Neuron (in vitro differentiated cells): Measurements from ENCODE around the gene PTGR3.
"Not testable (repeated sequence)": the region's sequence is repeated elsewhere in the genome, so short reads cannot be mapped to it uniquely, and the experiment has no call there.

Source experiments
- H2AFZ ChIP-seq: one replicate; pipeline ENCODE4 v1.6.1; 2013; ENCODE audit warnings: low read depth, mild to moderate bottlenecking, inconsistent platforms, low read length, moderate library complexity
- H3K27me3 ChIP-seq: one replicate; pipeline ENCODE4 v1.6.1; 2013; ENCODE audit warnings: low read length; ENCODE audit not compliant: insufficient read depth
- H3K36me3 ChIP-seq: one replicate; pipeline ENCODE4 v1.6.1; 2013; ENCODE audit warnings: low read length; ENCODE audit not compliant: insufficient read depth
- H3K4me1 ChIP-seq: one replicate; pipeline ENCODE4 v1.6.1; 2013; ENCODE audit warnings: low read length; ENCODE audit not compliant: insufficient read depth
- H3K4me3 ChIP-seq: 2 replicates; pipeline ENCODE4 v1.5.1; 2013; ENCODE audit warnings: mild to moderate bottlenecking, low read length, moderate library complexity
- H3K9me3 ChIP-seq: one replicate; pipeline ENCODE4 v1.6.1; 2013; ENCODE audit warnings: low read length

The PTGR3 gene

GRCh38 chr18:75200605-75201280, 8.2 kb downstream of the PTGR3 start:
- H3K27me3 ChIP-seq: no peaks in the 10 kb centered on the region
- H3K36me3 ChIP-seq: peaks cover 10% of the 10 kb centered on the region
- no peak overlapping the region for H2AFZ ChIP-seq
- H3K9me3 ChIP-seq: no peaks in the 10 kb centered on the region
- H3K4me1 ChIP-seq: peaks cover 5% of the 10 kb centered on the region
- no peak overlapping the region for H3K4me3 ChIP-seq

DNA sequence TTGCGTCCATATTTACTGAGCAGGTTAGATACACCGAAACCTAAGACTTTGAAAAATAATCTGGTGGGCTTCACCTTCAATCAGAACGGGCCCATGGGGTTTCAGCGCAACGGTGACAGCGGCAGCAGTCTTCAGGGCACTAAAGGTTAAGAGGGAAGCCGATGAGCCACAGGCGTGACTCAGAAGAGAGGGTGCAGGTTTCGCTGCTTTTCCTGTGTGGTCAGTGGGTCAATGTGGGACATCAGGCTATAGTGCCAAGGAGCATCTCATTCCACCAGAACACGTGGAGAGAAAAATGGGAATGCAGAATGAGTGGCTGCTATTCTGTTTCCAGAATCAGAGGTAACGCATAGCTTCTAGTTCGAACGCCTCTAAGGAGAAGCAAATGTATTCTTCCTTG, 8.9 kb downstream of the PTGR3 start:
- Histone ChIP-seq H3K27me3 (no peaks in the 10 kb centered on the region), H3K36me3 (peaks cover 10% of the 10 kb centered on the region), H3K4me1 (peaks cover 3% of the 10 kb centered on the region), H3K9me3 (no peaks in the 10 kb centered on the region), H2AFZ (no peak overlapping the region), H3K4me3 (no peak overlapping the region)

GRCh38 chr18:75199327-75199726, 9.6 kb downstream of the PTGR3 start:
- no peak overlapping the region for H2AFZ ChIP-seq
- H3K9me3 ChIP-seq: no peaks in the 10 kb centered on the region
- H3K27me3 ChIP-seq: no peaks in the 10 kb centered on the region
- peaks cover 3% of the 10 kb centered on the region for H3K4me1 ChIP-seq
- peaks cover 10% of the 10 kb centered on the region for H3K36me3 ChIP-seq
- H3K4me3 ChIP-seq: no peak overlapping the region

DNA sequence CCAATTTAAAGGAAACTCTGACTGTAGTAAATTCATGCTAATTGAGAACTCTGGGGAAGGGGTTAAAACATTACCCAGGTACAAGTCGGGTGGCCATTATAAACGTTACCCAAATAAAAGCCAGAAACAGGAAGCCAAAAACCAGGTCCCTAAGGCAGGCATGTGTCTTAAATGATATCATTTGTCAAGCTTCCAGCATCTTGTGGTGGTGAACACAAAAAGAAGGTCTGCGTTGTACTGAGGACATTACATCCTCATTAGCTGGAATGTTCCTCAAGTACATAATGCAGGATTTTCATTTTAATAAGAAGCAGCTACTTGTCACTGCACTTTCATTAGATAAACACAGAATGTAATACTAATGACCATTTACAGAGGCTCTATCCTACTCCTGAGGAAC, 10.9 kb downstream of the PTGR3 start:
- Histone ChIP-seq H3K4me1 (no peaks in the 10 kb centered on the region), H3K4me3 (no peak overlapping the region), H3K27me3 (no peaks in the 10 kb centered on the region), H3K36me3 (peaks cover 10% of the 10 kb centered on the region), H2AFZ (no peak overlapping the region), H3K9me3 (no peaks in the 10 kb centered on the region)

GRCh38 chr18:75192899-75193298, 16.0 kb downstream of the PTGR3 start:
- H2AFZ ChIP-seq: no peak overlapping the region
- no peaks in the 10 kb centered on the region for H3K9me3 ChIP-seq

DNA sequence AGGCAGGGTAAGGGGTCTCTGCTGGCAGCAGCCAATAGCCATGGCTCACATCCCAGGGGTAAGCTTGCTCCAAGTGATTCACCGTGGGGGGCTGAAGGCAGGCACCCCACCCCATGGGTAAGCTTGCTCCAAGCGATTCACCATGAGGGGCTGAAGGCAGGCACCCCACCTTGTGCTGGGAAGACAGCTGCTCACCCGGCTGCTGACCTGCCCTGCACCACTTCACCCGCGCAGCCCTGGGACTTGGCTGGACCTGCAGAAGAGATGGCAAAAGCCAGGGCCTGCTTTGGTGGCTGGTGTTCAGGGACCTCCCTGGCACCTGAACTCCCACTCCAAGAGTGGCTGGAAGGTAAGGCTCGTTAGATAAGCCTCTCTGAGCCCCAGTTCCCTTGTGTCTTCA, 19.2 kb downstream of the PTGR3 start:
- Histone ChIP-seq H2AFZ (no peak overlapping the region), H3K4me3 (no peak overlapping the region), H3K4me1 (no peaks in the 10 kb centered on the region), H3K9me3 (no peaks in the 10 kb centered on the region), H3K36me3 (no peaks in the 10 kb centered on the region), H3K27me3 (no peaks in the 10 kb centered on the region)

More at GRCh38 chr18:75192899-75193298, 16.0 kb downstream of the PTGR3 start:
- H3K4me1 ChIP-seq: no peaks in the 10 kb centered on the region
- no peak overlapping the region for H3K4me3 ChIP-seq
- H3K36me3 ChIP-seq: no peaks in the 10 kb centered on the region
- H3K27me3 ChIP-seq: no peaks in the 10 kb centered on the region

- H3K4me3 ChIP-seq, H3K36me3 ChIP-seq: not testable (repeated sequence)
These were observed 21.2 kb downstream of the PTGR3 start for GRCh38 chr18:75187702-75188101.

GRCh38 chr18:75185460-75185859, 23.5 kb downstream of the PTGR3 start:
- H3K4me3 ChIP-seq: no peak overlapping the region
- H3K36me3 ChIP-seq: no peaks in the 10 kb centered on the region
- H3K27me3 ChIP-seq: no peaks in the 10 kb centered on the region
- H3K9me3 ChIP-seq: no peaks in the 10 kb centered on the region
- H3K4me1 ChIP-seq: no peaks in the 10 kb centered on the region
- H2AFZ ChIP-seq: no peak overlapping the region

More at GRCh38 chr18:75187702-75188101, 21.2 kb downstream of the PTGR3 start:
- not testable (repeated sequence) for H3K9me3 ChIP-seq, H2AFZ ChIP-seq, H3K4me1 ChIP-seq, H3K27me3 ChIP-seq

- no peaks in the 10 kb centered on the region for H3K9me3 ChIP-seq
- no peaks in the 10 kb centered on the region for H3K27me3 ChIP-seq
- H2AFZ ChIP-seq: no peak overlapping the region
- no peaks in the 10 kb centered on the region for H3K4me1 ChIP-seq
- H3K36me3 ChIP-seq: no peaks in the 10 kb centered on the region
- no peak overlapping the region for H3K4me3 ChIP-seq
These were observed 24.9 kb downstream of the PTGR3 start for GRCh38 chr18:75183973-75184493.

- Histone ChIP-seq H3K4me3 (no peak overlapping the region), H3K27me3 (no peaks in the 10 kb centered on the region), H2AFZ (no peak overlapping the region), H3K9me3 (no peaks in the 10 kb centered on the region), H3K36me3 (no peaks in the 10 kb centered on the region), H3K4me1 (no peaks in the 10 kb centered on the region)
These were observed 25.4 kb downstream of the PTGR3 start for GRCh38 chr18:75183524-75183923.

DNA sequence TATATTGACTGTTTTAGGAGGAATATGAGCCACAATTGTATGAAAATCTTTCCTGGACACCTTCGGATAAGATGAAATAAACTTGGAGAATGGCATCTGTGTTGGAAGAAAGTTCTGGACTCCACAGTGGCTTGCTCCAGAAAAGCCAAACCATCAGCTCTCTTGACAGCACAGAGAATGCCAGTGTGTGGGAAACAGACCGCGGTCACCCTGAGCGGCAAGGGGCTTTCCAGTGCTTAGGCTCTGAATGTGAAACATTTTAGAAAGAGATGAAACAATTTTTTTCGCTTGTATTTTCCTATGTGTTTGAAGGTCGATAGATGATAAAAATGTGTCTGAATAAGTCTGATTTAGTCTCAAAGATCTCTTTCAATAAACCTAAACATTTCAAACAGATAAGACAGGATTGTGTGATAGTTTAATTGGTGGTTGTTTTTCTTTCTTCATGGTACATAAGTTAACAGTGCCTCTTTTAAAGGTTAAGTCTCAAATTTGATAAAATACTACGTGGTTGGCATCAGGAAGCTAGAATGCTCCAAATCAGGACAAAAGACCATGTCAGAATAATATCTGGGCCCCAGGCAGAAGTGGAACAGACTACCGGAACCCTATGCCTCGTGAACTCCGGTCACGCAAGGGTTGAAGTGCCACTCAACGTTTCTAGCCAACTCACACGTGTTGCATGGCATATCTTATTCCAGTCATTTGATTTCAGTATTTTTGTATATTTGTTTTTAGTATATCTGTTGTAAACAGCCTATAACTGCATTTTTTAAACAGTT, 28.9 kb downstream of the PTGR3 start:
- H3K36me3 ChIP-seq: no peaks in the 10 kb centered on the region
- H3K4me3 ChIP-seq: no peak overlapping the region
- no peaks in the 10 kb centered on the region for H3K27me3 ChIP-seq
- no peak overlapping the region for H2AFZ ChIP-seq
- no peaks in the 10 kb centered on the region for H3K9me3 ChIP-seq
- no peaks in the 10 kb centered on the region for H3K4me1 ChIP-seq

DNA sequence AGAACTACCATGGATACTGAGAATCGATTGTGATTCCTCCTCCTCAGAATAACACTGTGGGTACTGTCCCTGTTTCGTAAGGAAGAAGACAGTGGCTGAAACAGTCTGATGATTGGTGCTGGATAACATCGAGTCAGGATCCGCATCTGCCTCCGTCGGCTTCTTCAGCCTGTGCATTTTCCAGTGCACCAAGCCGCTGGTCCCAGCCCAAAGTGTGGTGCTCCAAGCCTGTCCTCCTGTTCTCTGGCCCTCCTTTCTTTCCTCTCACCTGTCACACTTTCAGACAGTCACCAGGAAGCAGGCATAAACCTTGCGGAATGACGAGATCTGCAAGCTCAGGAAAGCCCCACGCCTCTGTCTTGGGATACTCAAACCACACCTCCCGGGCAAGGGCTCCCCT, 30.6 kb downstream of the PTGR3 start:
- H3K36me3 ChIP-seq: no peaks in the 10 kb centered on the region
- H3K9me3 ChIP-seq: no peaks in the 10 kb centered on the region
- H3K4me1 ChIP-seq: no peaks in the 10 kb centered on the region
- H2AFZ ChIP-seq: no peak overlapping the region
- H3K4me3 ChIP-seq: no peak overlapping the region
- no peaks in the 10 kb centered on the region for H3K27me3 ChIP-seq

- Histone ChIP-seq H3K9me3 (no peaks in the 10 kb centered on the region), H2AFZ (no peak overlapping the region), H3K4me1 (no peaks in the 10 kb centered on the region), H3K27me3 (no peaks in the 10 kb centered on the region), H3K4me3 (no peak overlapping the region), H3K36me3 (no peaks in the 10 kb centered on the region)
These were observed 32.1 kb downstream of the PTGR3 start for GRCh38 chr18:75176849-75177248.
